ENCODE results near the gene PNN. TPM values are rescaled to one million over a fixed set of nuclear protein-coding genes. Genes with fewer than 3 reads are reported as not detected.
"Not testable (repeated sequence)": the region's sequence is repeated elsewhere in the genome, so short reads cannot be mapped to it uniquely, and the experiment has no call there.

PNN gene
- 126 TPM for total RNA-seq
- 10 to 100 TPM; 13.3 to 20.3 (median 16.3) TPM for polyA plus RNA-seq

- Mint-ChIP-seq H3K4me3 (peak within 1 kb of the TSS; percentile 98 to 100 (median 98)), H3K4me1 (peaks cover 20 to 66% (median 31%) of the 10 kb centered on the region in 4 donors), H3K9me3 (peaks cover 0 to 1% (median 0%) of the 10 kb centered on the region in 7 donors), H3K36me3 (peaks cover 22% of the 10 kb centered on the region), H3K27ac (peak within 1 kb of the TSS; percentile 100), H3K27me3 (no peaks in the 10 kb centered on the region)
- ATAC-seq (ENCODE audit: low read depth in 2 of 2) (peak; percentile 93 to 95), DNase-seq (peak; percentile 96 to 100 (median 98))
- Histone ChIP-seq H3K9me3 (ENCODE audit: control insufficient read depth in 2 of 2, low read length in 2 of 2) (no peaks in the 10 kb centered on the region), H3K4me1 (ENCODE audit: control insufficient read depth, insufficient read depth, low read length, poor library complexity, severe bottlenecking) (peaks cover 22% of the 10 kb centered on the region), H3K4me3 (ENCODE audit: low read depth, low read length) (peak within 1 kb of the TSS; percentile 97), H3K36me3 (ENCODE audit: control insufficient read depth, insufficient read depth, low read length) (peaks cover 33% of the 10 kb centered on the region), H3K27me3 (ENCODE audit: control insufficient read depth, insufficient read depth, low read length) (no peaks in the 10 kb centered on the region), H3K27ac (ENCODE audit: insufficient read depth, low read length, poor library complexity, severe bottlenecking) (peak within 1 kb of the TSS; percentile 94)
Observed at GRCh38 chr14:39174560-39175444, at the start of gene PNN. PNN (plus strand) TSS chr14:39175254; CDS start chr14:39175280, 26 bp downstream.

- H3K9me3 Mint-ChIP-seq; H3K4me3 Mint-ChIP-seq; ATAC-seq (ENCODE audit: low read depth in 2 of 2); H3K4me1 ChIP-seq (ENCODE audit: control insufficient read depth, insufficient read depth, low read length, poor library complexity, severe bottlenecking); H3K4me3 ChIP-seq (ENCODE audit: low read depth, low read length); H3K27me3 ChIP-seq (ENCODE audit: control insufficient read depth, insufficient read depth, low read length); H3K9me3 ChIP-seq (ENCODE audit: control insufficient read depth in 2 of 2, low read length in 2 of 2); DNase-seq; H3K4me1 Mint-ChIP-seq; H3K27me3 Mint-ChIP-seq; H3K27ac ChIP-seq (ENCODE audit: insufficient read depth, low read length, poor library complexity, severe bottlenecking): not testable (repeated sequence)
- peak overlapping the region in 1 of 3 donors; percentile 73 for H3K27ac Mint-ChIP-seq
- H3K36me3 ChIP-seq (ENCODE audit: control insufficient read depth, insufficient read depth, low read length): peaks cover 39% of the 10 kb centered on the region
- H3K36me3 Mint-ChIP-seq: peaks cover 40% of the 10 kb centered on the region
Observed at GRCh38 chr14:39137835-39138234, 37.2 kb upstream of the PNN start.

- H3K36me3 ChIP-seq (ENCODE audit: control insufficient read depth, insufficient read depth, low read length): peaks cover 37% of the 10 kb centered on the region
- H3K27ac ChIP-seq (ENCODE audit: insufficient read depth, low read length, poor library complexity, severe bottlenecking): no peak overlapping the region
- peaks cover 42% of the 10 kb centered on the region for H3K36me3 Mint-ChIP-seq
Observed at GRCh38 chr14:39138440-39138839, 36.6 kb upstream of the PNN start.

GRCh38 chr14:39140170-39140569 is 34.9 kb upstream of the PNN start:
- Mint-ChIP-seq H3K36me3 (peaks cover 32% of the 10 kb centered on the region), H3K4me1 (peaks cover 0 to 5% (median 3%) of the 10 kb centered on the region in 4 donors), H3K27me3 (no peaks in the 10 kb centered on the region), H3K9me3 (no peaks in the 10 kb centered on the region), H3K27ac (no peak overlapping the region), H3K4me3 (no peak overlapping the region)
- H3K27ac ChIP-seq (ENCODE audit: insufficient read depth, low read length, poor library complexity, severe bottlenecking): no peak overlapping the region
- H3K9me3 ChIP-seq (ENCODE audit: control insufficient read depth in 2 of 2, low read length in 2 of 2): no peaks in the 10 kb centered on the region
- no peak for DNase-seq
- H3K27me3 ChIP-seq (ENCODE audit: control insufficient read depth, insufficient read depth, low read length): no peaks in the 10 kb centered on the region
- H3K4me3 ChIP-seq (ENCODE audit: low read depth, low read length): no peak overlapping the region
- H3K36me3 ChIP-seq (ENCODE audit: control insufficient read depth, insufficient read depth, low read length): peaks cover 21% of the 10 kb centered on the region
- ATAC-seq (ENCODE audit: low read depth in 2 of 2): no peak
- H3K4me1 ChIP-seq (ENCODE audit: control insufficient read depth, insufficient read depth, low read length, poor library complexity, severe bottlenecking): no peaks in the 10 kb centered on the region

More at GRCh38 chr14:39138440-39138839, 36.6 kb upstream of the PNN start:
- H3K4me3 Mint-ChIP-seq: no peak overlapping the region
- ATAC-seq (ENCODE audit: low read depth in 2 of 2): no peak
- no peaks in the 10 kb centered on the region for H3K27me3 ChIP-seq (ENCODE audit: control insufficient read depth, insufficient read depth, low read length)
- H3K4me1 Mint-ChIP-seq: peaks cover 0 to 5% (median 3%) of the 10 kb centered on the region in 4 donors
- DNase-seq: no peak
- H3K4me1 ChIP-seq (ENCODE audit: control insufficient read depth, insufficient read depth, low read length, poor library complexity, severe bottlenecking): no peaks in the 10 kb centered on the region
- H3K4me3 ChIP-seq (ENCODE audit: low read depth, low read length): no peak overlapping the region
- peak overlapping the region in 1 of 3 donors; percentile 73 for H3K27ac Mint-ChIP-seq
- no peaks in the 10 kb centered on the region for H3K9me3 Mint-ChIP-seq
- no peaks in the 10 kb centered on the region for H3K27me3 Mint-ChIP-seq
- no peaks in the 10 kb centered on the region for H3K9me3 ChIP-seq (ENCODE audit: control insufficient read depth in 2 of 2, low read length in 2 of 2)

- H3K9me3 Mint-ChIP-seq; ATAC-seq (ENCODE audit: low read depth in 2 of 2); H3K27me3 ChIP-seq (ENCODE audit: control insufficient read depth, insufficient read depth, low read length); H3K27ac Mint-ChIP-seq; H3K4me3 ChIP-seq (ENCODE audit: low read depth, low read length); H3K27me3 Mint-ChIP-seq; H3K4me1 ChIP-seq (ENCODE audit: control insufficient read depth, insufficient read depth, low read length, poor library complexity, severe bottlenecking); H3K4me1 Mint-ChIP-seq; H3K27ac ChIP-seq (ENCODE audit: insufficient read depth, low read length, poor library complexity, severe bottlenecking); DNase-seq; H3K4me3 Mint-ChIP-seq; H3K9me3 ChIP-seq (ENCODE audit: control insufficient read depth in 2 of 2, low read length in 2 of 2): not testable (repeated sequence)
- peaks cover 29% of the 10 kb centered on the region for H3K36me3 Mint-ChIP-seq
- peaks cover 13% of the 10 kb centered on the region for H3K36me3 ChIP-seq (ENCODE audit: control insufficient read depth, insufficient read depth, low read length)
Observed at GRCh38 chr14:39141623-39142022, 33.4 kb upstream of the PNN start.

DNA sequence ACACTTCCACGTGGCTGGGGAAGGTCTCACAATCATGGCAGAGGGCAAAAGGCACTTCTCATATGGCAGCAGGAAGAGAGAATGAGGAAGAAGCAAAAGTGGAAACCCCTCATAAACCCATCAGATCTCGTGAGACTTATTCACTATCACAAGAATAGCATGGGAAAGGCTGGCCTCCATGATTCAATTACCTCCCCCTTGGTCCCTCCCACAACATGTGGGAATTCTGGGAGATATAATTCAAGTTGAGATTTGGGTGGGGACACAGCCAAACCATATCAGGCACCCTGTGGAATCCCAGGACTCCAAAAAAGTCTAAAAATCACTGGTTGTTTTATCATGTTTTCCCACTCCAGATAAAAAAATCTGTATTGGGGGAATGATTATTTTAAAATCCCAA is 31.8 kb upstream of the PNN start:
- not testable (repeated sequence) for DNase-seq; H3K27ac ChIP-seq (ENCODE audit: insufficient read depth, low read length, poor library complexity, severe bottlenecking); H3K36me3 ChIP-seq (ENCODE audit: control insufficient read depth, insufficient read depth, low read length); H3K27me3 Mint-ChIP-seq; H3K9me3 Mint-ChIP-seq; H3K27me3 ChIP-seq (ENCODE audit: control insufficient read depth, insufficient read depth, low read length); H3K4me1 ChIP-seq (ENCODE audit: control insufficient read depth, insufficient read depth, low read length, poor library complexity, severe bottlenecking); H3K4me3 ChIP-seq (ENCODE audit: low read depth, low read length); H3K9me3 ChIP-seq (ENCODE audit: control insufficient read depth in 2 of 2, low read length in 2 of 2); ATAC-seq (ENCODE audit: low read depth in 2 of 2); H3K4me1 Mint-ChIP-seq; H3K4me3 Mint-ChIP-seq
- peaks cover 34% of the 10 kb centered on the region for H3K36me3 Mint-ChIP-seq
- H3K27ac Mint-ChIP-seq: peak overlapping the region in 2 of 3 donors; percentile 4 to 39

DNA sequence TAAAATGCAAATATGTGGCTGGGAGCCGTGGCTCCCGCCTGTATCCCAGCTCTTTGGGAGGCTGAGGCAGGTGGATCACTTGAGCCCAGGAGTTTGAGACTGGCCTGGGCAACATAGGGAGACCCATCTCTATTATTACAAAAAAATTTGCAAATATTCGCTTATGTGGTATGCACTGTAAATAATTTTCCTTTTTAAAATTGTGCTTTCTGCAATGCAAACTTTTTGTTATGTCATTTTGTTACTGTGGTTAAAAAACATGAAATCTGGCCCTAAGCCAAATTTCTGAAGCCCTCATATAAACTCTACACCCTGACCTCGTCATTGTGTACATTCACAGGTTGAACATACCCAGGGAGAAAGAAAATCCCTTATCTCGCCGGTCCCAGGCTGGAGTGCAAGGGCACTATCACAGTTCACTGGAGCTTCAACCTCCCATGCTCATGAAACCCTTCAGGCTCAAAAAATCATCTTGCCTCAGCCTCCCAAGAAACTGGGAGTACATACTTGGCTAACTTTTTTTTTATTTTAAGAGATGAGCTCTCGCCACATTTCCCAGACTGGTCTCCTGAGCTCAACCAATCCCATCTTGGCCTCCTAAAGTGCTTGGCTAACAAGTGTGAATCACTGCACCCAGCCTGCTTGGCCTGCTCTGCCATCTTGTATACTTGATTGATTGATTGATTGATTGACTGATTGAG is 29.6 kb upstream of the PNN start:
- no peak overlapping the region for H3K4me3 ChIP-seq (ENCODE audit: low read depth, low read length)
- Mint-ChIP-seq H3K36me3 (peaks cover 37% of the 10 kb centered on the region), H3K27me3 (no peaks in the 10 kb centered on the region), H3K27ac (no peak overlapping the region), H3K9me3 (no peaks in the 10 kb centered on the region), H3K4me3 (no peak overlapping the region), H3K4me1 (peaks cover 0 to 5% (median under 1%) of the 10 kb centered on the region in 4 donors)
- H3K27me3 ChIP-seq (ENCODE audit: control insufficient read depth, insufficient read depth, low read length): no peaks in the 10 kb centered on the region
- H3K4me1 ChIP-seq (ENCODE audit: control insufficient read depth, insufficient read depth, low read length, poor library complexity, severe bottlenecking): no peaks in the 10 kb centered on the region
- no peaks in the 10 kb centered on the region for H3K9me3 ChIP-seq (ENCODE audit: control insufficient read depth in 2 of 2, low read length in 2 of 2)
- no peak for ATAC-seq (ENCODE audit: low read depth in 2 of 2)
- H3K27ac ChIP-seq (ENCODE audit: insufficient read depth, low read length, poor library complexity, severe bottlenecking): no peak overlapping the region
- peaks cover 30% of the 10 kb centered on the region for H3K36me3 ChIP-seq (ENCODE audit: control insufficient read depth, insufficient read depth, low read length)
- DNase-seq: no peak

Measured in CD4-positive, CD25-positive, alpha-beta regulatory T cell (primary cell).